HG03354 (cell line): ENCODE results near the gene CSAD.

ENCODE experiments used
- ATAC-seq: cut with Tn5 transposase; IDR thresholded peaks from one replicate; pipeline ENCODE4 v1.9.1; 2021; ENCODE audit warnings: mild to moderate bottlenecking; ENCODE audit not compliant: unreplicated experiment, poor library complexity, severe bottlenecking

Gene CSAD

GRCh38 chr12:53201177-53201541, 20.4 kb upstream of the CSAD start:
- no peak for ATAC-seq

GRCh38 chr12:53200458-53201176, 19.9 kb upstream of the CSAD start:
- peak; percentile 59 for ATAC-seq

GRCh38 chr12:53200107-53200457, 19.4 kb upstream of the CSAD start:
- ATAC-seq, result peak; percentile 11

GRCh38 chr12:53199700-53200099, 19.0 kb upstream of the CSAD start:
- no peak for ATAC-seq

GRCh38 chr12:53198486-53199110, 17.9 kb upstream of the CSAD start:
- ATAC-seq, result no peak

GRCh38 chr12:53197011-53197640, 16.4 kb upstream of the CSAD start:
- ATAC-seq, result no peak

- ATAC-seq, result no peak
Measured at GRCh38 chr12:53196486-53196885, 15.8 kb upstream of the CSAD start.

- ATAC-seq, result no peak
Measured at GRCh38 chr12:53195516-53196420, 15.0 kb upstream of the CSAD start.

GRCh38 chr12:53194973-53195372, 14.2 kb upstream of the CSAD start:
- no peak for ATAC-seq

- ATAC-seq, result no peak
Measured at GRCh38 chr12:53193985-53194716, 13.4 kb upstream of the CSAD start.

- ATAC-seq, result no peak
Measured at GRCh38 chr12:53193040-53193439, 12.3 kb upstream of the CSAD start.

- ATAC-seq, result no peak
Measured at GRCh38 chr12:53192531-53193021, 11.9 kb upstream of the CSAD start.

- no peak for ATAC-seq
Measured at GRCh38 chr12:53191885-53192530, 11.3 kb upstream of the CSAD start.

GRCh38 chr12:53191096-53191884, 10.6 kb upstream of the CSAD start:
- ATAC-seq, result no peak

- no peak for ATAC-seq
Measured at GRCh38 chr12:53190108-53190729, 9.5 kb upstream of the CSAD start.

- ATAC-seq, result no peak
Measured at GRCh38 chr12:53187145-53187899, 6.6 kb upstream of the CSAD start.

- no peak for ATAC-seq
Measured at GRCh38 chr12:53186745-53187144, 6.0 kb upstream of the CSAD start.
